ENCODE data around the gene IER2. TPM values are rescaled to one million over a fixed set of nuclear protein-coding genes. Genes with fewer than 3 reads are reported as not detected.
A peak's percentile ranks its signal among the peaks of the same experiment; 100 is the strongest.

Gene IER2
- total and polyA plus RNA-seq, 9 of the 15 experiments (the other 6 are each of a cell fraction or from before 2014, with no cell fraction given) = 4.5 to 205 (median 23.7) TPM

- Histone ChIP-seq H4K20me1 (replicated peaks; ENCODE audit: control insufficient read depth, insufficient read depth, low read length) (no peaks in the 10 kb centered on the region), H3K27me3 (ENCODE audit: control insufficient read depth in 2 of 2, insufficient read depth in 2 of 2, low read length in 2 of 2) (no peaks in the 10 kb centered on the region), H2AFZ (ENCODE audit: low read depth, low read length) (no peak overlapping the region), H3K9me1 (ENCODE audit: control insufficient read depth, insufficient read depth, low read length) (no peaks in the 10 kb centered on the region), H3K36me3 (ENCODE audit: control insufficient read depth, insufficient read depth, low read length) (peaks cover 67% of the 10 kb centered on the region; the same call in 2 of the 3 replicates), H3K4me3 (no peak overlapping the region), H3K4me1 (replicated peaks in 1 of 2; ENCODE audit: control insufficient read depth in 2 of 2, insufficient read depth in 2 of 2, low read length in 2 of 2) (peaks cover 2 to 27% of the 10 kb centered on the region in 2 experiments; a peak in 3 of 5 replicates), H3K9ac (ENCODE audit: insufficient read depth in 1 of 2, low read depth in 2 of 2, low read length in 2 of 2) (peak overlapping the region in 1 of 2 experiments; percentile 83; a peak in 2 of 4 replicates), H3K27ac (ENCODE audit: extremely low read depth, low read depth, low read length) (no peak overlapping the region), H3K9me3 (replicated peaks; ENCODE audit: control insufficient read depth, insufficient read depth, low read depth, low read length) (no peaks in the 10 kb centered on the region), H3K4me2 (ENCODE audit: insufficient read depth, low read length) (no peak overlapping the region), H3K79me2 (ENCODE audit: control insufficient read depth, insufficient read depth, low read length) (no peaks in the 10 kb centered on the region; the same call in 1 of the 3 replicates)
- TF ChIP-seq RBFOX2 (IDR thresholded peaks at IDR 0.05; ENCODE audit: low read depth, low read length) (0 out of 2 replicates have a peak, but pooled peaks have one; percentile 22), HNRNPLL (IDR thresholded peaks at IDR 0.05; ENCODE audit: low read depth, low read length, poor library complexity, severe bottlenecking) (no peak), ZFX (CRISPR knock-in tag; IDR thresholded peaks at IDR 0.05) (no peak), PYGO2 (tag; IDR thresholded peaks at IDR 0.05) (no peak), POLR2G (IDR thresholded peaks at IDR 0.05; ENCODE audit: low read depth, low read length) (0 out of 2 replicates have a peak, but pooled peaks have one; percentile 16)
- ATAC-seq = no peak
- CTCF ChIA-PET (ENCODE audit: low intra/inter-chr PET ratio) = no interaction called here
- intact Hi-C loops (cut with micrococcal nuclease) = loop anchor here (10.0 kb wide), 1 partner anchor 125 kb away; no protein-coding TSS in a partner anchor
- no peak for FAIRE-seq
- POLR2A ChIA-PET = interaction anchor here (1.5 kb wide), 1 partner anchor 8 kb away, joined by 7 read pairs; the partner anchor contains the start of gene NACC1
- DNase-seq (ENCODE audit: extremely low read depth in 1 of 4, low spot score in 3 of 4) = no peak
- no TSS peak for BruUV-seq (replicated peaks)
- in situ Hi-C loops (cut with MboI) = no loop called here
- 96% methylated on average over 24 of the region's 30 CpGs for WGBS (ENCODE audit: insufficient coverage, low coverage, missing lambda C conversion rate)
These were observed 40.7 kb upstream of the IER2 start for GRCh38 chr19:13109361-13110098.
